HG02885 (cell line): ENCODE data around the gene PRR15L.
"Not testable (repeated sequence)": the region's sequence is repeated elsewhere in the genome, so short reads cannot be mapped to it uniquely, and the experiment has no call there.

Experiments
- ATAC-seq: cut with Tn5 transposase; IDR thresholded peaks from one replicate; pipeline ENCODE4 v1.9.1; 2021; ENCODE audit warnings: mild to moderate bottlenecking; ENCODE audit not compliant: unreplicated experiment, poor library complexity

Gene PRR15L

DNA sequence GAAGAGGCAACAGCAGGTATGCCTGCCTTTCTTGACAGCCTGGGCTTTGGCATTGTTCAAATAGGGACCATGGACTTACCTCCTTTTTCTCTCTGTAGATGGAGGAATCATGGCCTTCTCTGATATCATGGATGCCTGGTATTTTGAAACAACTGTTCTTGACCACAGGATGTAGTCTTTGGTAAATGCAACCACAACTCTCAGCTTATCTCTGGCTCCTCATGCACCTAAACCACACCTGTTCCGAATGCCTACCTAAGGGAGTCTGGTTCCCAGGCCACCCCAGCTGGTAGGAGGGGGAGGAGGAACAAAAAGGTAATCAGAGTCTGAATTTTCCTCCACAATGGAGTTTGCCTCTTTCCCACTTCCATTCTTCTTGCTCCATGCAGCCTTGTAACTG is 32.0 kb upstream of the PRR15L start:
- no peak for ATAC-seq

DNA sequence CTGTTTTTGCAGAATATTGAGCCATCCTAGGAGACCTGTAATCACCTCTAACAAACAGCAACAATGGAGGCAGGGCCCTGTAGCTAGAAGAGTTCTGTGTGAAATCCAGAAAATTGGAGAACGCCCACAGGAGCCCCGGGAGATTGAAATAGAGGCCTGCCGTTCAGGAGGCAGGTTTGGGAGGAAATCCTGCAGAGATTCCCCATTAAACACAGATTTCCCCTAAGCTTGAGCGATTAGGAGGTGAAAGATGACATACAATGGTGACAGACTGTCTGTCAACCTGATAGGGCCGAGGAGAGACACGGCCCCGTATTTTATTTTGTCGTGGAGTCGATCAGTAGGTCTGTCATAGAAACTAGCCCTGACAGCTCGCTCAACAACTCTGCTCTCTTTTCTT is 31.5 kb upstream of the PRR15L start:
- no peak for ATAC-seq

DNA sequence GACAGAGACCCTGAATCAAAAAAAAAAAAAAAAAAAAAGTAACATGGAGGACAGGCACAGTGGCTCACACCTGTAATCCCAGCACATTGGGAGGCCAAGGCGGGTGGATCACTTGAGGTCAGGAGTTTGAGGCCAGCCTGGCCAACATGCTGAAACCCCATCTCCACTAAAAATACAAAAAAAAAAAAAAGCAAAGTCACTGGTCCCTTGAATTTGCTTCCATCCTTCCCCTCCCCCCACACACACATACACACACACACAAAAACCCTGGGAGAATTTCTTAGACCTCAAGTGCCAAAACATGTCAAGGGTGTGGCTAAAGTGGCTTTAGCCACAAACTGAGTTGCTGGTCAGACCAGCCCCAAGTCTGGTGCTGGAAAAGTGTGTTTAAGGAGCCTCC is 30.8 kb upstream of the PRR15L start:
- ATAC-seq = not testable (repeated sequence)

DNA sequence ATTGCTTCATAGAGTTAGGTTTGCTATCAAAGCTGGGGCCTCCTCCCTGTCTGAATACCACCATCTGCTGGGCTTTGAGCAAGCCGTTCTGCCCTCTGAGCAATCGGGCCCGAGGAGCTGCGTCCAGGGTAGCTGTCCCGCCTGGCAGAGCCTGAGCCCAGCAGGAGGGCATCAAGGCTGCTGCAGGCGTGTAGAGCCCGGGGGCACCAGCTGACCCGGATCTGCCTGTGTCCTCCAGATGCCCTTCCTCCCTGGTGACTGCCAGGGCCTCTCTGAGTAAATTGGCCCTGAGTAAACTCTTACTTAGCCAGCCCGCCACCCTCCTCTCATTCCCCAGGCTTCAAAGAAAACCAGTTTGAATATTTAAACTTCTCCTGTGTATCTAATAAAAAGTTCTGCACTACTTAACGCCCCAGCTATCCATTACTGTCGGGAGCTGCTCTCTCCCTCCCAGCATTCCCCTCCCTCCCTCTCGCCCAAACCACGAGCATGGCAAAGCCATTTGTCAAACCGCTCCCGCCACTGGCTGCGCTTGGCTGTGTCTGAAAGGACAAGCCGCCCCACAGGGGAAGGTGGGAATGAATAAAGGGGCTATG is 29.7 kb upstream of the PRR15L start:
- no peak for ATAC-seq

DNA sequence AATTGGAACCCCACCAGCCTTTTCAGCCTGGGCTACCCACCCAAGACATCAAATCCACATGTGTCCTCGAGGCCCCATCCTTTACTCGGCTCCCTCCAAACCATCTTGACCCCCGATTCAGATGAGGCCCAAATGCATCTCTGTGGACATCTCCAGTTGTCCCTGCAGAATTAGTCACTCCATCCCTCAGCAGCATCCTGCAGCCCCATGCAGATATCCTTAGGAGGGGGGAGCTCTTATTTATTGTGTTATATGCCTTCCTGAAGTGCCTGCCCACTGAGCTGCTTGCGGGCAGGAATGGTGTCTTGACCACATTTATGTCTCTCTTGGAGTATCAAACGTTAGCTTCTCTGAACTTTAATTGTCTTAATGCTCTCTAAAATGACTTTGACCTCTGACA is 28.8 kb upstream of the PRR15L start:
- ATAC-seq = no peak

DNA sequence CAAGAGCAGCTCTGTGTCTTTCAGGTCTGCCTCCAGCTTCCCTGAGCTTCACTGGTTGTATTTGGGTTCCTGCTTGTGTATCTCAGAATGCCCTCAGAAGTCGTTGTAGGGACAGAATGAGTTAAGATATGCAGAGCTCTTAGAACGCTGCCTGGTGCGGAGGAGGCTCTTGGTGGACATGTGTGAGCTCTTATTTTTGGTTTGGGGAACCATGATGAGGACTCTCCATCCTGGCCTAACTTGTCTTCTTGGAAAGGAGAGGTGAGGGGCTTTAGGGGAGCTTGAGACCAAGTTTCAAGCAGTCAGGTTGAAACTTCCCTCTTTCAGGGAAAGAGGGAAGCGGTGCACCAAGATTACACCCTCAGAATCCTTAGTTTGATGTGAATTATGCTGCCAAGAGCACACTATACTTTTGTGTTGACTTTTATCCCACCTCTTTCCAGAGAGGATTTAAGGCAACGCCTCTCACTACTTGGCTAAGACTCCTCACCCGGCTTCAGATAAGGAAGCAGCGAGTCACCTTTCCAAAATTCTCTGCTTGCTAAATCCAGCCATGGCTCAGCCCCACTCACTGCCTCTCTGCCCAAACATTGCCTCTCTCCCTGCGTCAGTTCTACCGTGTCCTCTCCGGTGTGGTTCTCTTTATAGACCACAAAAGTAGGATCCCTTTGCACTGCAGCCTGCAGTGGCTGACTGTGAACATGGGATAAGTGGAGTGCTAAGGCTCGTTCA is 26.0 kb upstream of the PRR15L start:
- no peak for ATAC-seq

DNA sequence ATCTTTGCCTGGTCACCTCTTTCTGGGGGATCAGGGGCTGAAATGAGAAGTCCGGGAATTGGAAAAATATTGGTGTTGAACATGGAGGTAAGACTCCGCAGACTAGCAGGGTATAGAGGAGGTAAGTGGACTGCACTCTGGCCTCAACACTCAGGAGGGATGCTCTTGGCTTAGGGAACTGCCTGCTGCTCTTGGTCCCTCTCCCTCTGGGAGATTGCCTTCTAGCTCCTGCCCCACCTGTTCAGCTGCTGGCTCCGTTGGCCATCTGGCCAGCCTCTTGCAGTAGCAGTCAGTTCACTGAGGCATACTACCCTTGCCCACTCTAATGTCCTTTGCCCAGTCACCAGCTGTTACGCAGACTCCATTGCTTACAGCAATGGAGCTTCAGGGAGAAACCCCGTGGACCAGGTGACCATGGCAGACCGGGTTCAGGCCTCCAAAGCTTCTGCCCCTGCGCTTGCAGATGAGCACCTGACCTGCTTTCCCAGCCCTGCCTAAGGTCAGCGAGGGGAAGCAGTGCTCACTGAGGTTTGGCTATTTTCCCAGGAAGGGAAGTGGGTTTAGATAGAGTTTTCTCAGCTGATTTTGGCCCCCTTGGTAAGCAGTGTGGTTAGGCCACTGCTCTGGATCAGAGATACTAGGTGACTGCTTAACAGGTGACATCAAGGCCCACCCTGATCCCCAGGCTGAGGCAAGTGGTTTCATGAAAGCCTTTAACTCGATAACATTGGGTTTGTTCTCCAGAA is 25.1 kb upstream of the PRR15L start:
- ATAC-seq = no peak

DNA sequence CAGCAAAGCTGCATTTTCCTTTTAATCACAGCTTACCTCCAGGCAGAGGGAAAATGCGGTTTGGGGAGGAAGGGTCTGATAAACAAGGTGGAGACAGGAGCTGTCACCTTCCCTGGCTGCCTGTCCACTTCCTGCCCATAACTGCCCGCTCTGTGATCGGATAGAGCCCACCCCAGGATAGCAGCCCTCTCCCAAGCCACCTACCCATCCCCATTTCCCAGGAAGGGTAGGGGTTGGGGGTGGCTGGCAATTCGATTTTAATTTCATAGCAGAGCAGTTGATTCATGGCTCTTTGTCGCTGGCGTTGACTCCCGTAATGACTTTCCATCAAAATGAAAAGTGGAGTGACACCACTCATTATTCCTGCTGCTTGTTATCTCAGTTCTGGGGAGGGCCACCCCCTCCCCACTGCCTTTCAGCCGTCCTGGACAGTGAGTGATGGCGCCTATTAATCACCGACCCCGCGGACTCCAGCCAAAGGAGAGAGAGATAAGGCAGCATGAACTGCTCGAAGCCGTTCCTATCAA is 24.5 kb upstream of the PRR15L start:
- no peak for ATAC-seq

DNA sequence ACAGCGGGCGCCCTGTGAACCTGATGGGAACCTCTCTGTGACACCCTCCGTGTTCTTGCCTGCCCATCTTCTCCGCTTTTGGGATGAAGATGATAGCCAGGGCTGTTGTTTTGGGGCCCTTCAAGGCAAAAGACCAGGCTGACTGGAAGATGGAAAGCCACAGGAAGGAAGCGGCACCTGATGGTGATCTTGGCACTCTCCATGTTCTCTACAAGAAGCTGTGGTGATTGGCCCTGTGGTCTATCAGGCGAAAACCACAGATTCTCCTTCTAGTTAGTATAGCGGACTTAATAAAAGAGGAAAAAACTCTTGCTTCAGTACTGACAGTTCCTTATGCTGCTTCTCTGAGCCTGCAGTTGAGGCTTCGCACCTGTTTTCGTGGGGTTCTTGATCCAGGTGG is 23.8 kb upstream of the PRR15L start:
- ATAC-seq = no peak

DNA sequence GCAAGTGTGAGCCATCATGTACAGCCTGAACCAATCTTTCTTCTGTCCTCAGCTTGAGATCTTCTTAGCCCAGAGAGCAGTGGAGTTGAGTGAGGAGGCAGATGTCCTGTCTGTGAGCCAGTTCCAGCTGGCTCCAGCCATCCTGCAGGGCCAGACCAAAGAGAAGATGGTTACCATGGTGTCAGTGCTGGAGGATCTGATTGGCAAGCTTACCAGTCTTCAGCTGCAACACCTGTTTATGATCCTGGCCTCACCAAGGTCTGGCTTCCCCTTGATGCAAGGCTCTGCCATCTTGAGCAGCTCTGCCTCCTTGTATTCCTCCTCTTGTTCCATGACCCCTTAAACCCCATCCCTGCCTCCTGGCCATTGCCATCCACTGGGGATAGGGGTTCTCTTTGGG is 22.9 kb upstream of the PRR15L start:
- no peak for ATAC-seq

DNA sequence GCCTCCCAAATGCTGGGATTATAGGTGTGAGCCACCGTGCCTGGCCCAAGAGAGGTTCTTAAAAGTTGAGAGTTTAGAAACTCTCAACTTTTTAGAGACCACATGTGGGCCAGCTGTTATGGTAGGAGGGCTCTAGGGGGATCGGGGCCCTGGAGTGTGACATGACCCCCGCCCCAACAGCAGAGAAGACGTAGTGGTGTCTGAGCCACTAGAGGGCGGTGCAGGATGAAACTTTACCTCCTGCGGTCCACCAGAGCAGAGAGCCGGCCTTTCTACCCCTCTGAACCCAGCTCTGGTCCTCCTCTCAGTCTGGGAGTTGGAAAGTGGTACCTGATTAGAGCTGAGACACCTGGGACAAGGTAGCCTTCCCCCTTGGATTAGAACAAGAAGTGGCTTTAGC is 20.6 kb upstream of the PRR15L start:
- no peak for ATAC-seq

DNA sequence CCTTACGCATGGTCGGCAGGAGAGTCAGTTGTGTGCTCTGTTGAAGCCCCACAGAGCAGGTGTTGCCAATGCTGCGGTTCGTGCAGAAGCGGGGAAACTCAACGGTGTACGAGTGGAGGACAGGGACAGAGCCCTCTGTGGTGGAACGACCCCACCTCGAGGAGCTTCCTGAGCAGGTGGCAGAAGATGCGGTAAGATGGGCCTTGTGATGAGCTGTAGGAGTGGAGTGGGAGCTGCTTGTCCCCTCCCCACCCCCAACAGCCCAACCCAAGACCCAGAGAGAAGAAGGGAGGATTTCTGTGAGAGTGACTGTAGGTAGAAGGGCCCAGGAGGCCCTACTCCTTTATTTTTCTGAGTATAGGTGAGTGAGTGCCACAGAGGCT is 18.1 kb upstream of the PRR15L start:
- ATAC-seq = no peak

DNA sequence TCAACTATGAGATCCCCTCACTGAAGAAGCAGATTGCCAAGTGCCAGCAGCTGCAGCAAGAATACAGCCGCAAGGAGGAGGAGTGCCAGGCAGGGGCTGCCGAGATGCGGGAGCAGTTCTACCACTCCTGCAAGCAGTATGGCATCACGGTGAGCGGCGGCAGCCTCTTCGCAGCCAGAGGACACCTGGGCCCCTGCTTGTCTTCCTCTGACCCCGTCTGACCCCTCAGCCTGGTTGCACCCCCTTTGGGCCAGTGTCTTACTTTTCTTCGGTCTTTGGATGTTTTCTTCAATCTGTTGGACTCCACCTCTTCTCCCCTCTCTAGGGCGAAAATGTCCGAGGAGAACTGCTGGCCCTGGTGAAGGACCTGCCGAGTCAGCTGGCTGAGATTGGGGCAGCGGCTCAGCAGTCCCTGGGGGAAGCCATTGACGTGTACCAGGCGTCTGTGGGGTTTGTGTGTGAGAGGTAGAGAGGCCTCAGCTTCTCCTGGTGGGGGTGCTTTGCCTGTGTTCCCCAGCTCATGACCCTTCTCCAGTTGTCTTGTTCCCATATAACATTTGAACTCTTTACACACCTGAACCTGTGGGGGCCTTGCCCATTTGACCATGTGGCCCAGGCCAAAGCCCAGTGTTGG is 17.6 kb upstream of the PRR15L start:
- no peak for ATAC-seq

DNA sequence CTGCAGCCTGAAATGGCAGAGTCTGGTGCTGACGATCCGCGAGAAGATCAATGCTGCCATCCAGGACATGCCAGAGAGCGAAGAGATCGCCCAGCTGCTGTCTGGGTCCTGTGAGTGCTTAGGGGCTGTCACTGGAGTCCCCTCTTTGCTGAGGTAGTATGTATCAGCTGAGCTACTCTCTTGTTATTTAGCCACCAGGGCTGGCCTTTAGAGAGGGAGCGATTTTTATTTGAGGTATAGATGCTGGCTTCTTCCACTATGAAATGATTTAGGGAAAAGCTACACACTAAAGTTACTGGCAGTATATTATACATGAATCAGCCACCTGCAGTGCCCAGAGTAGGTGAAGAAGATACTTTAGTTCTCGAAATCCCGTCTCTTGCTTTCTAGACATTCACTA is 15.9 kb upstream of the PRR15L start:
- no peak for ATAC-seq

DNA sequence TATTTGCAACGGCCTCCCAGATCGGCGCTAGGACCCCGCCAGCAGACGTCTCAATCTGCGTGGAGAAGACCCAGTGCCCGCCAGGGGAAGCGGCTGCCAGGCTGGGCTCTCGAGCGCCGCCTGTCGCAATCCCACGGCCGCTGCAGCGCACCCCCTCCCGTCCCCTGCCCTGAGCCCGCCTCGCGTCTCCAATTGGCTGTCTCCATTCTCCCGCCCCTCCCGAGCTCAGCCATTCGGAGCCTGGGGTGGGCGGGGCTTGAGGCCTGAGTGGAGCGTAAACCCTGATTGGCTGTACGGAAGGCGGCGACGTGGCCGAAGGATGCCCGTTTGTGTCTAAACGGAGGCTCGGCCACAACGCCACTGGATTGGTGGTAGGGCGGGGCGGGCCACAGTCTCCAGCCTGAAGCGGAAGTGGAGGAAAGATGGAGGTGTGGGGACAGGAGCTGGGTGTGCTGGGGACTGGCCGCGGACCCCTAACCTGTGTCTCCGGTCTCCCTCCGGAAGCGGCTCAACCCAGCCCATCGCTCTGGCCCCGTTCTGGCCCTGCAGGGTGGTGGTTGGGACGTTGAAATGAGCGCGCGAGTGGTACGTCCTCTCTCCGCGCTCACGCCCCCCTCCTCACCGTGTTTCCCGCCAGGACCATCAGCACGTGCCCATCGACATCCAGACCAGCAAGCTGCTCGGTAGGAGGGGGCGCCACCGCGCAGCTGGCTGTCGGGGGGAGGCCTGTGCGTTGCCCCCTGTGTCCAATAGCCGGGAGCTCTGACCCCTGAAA is 13.2 kb upstream of the PRR15L start, which contains the start of gene CDK5RAP3:
TSS of gene CDK5RAP3 (plus strand) at position 389 of the 775 bp plus-strand sequence. CDS start at position 423, 34 bp downstream.
- ATAC-seq = peak; percentile 98

DNA sequence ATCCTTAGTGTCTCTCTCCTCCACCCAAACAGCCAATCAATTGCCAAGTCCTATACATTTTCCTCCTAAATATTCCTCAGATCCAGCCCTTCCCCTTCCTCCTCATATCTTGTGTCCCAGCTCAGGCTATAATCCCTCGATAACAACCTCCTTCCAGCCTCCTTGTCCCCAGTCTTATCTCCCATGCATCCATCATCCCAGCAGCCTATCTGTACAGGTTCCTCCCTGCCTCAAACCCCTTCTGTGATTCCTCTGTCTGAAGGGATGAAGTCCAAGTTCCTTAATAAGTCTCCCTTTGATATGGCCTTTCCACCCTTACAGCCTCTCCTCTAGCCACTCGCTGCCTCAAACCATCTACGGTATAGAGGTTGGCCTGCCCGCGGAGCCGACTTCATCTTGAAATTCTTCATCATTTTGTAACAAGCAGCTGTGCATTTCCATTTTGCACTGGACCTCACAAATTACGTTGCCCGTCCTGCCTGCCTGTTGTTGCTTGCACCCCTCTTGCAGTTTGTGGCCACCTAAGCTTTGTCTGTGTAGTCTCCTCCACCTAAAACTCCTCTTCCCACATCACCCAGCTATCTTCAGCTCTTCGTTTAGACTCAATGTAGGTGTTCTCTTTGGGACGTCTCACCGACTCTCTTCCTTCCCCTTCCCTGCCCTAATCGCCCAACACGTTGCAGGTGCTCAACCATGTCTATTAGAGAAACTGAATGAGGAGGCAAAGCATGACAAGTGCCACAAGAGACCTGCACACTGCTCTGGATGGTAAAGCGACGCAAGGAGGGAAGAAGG is 12.4 kb upstream of the PRR15L start:
- no peak for ATAC-seq

DNA sequence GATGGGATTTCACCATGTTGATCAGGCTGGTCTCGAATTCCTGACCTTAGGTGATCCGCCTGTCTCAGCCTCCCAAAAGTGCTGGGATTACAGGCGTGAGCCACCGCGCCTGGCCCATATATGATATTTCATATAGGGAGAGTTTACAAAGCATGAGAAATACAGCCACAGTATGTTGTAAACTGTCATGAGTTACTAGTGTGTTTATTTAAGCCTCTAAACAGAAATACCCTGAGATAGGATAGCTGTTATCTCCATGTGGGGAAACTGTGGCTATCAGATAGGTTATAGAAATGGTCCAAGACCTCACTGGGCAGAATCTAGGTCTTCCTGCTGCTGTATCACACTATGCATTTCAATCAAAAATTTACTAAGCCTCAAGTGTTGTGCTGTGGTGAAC is 11.2 kb upstream of the PRR15L start:
- no peak for ATAC-seq

DNA sequence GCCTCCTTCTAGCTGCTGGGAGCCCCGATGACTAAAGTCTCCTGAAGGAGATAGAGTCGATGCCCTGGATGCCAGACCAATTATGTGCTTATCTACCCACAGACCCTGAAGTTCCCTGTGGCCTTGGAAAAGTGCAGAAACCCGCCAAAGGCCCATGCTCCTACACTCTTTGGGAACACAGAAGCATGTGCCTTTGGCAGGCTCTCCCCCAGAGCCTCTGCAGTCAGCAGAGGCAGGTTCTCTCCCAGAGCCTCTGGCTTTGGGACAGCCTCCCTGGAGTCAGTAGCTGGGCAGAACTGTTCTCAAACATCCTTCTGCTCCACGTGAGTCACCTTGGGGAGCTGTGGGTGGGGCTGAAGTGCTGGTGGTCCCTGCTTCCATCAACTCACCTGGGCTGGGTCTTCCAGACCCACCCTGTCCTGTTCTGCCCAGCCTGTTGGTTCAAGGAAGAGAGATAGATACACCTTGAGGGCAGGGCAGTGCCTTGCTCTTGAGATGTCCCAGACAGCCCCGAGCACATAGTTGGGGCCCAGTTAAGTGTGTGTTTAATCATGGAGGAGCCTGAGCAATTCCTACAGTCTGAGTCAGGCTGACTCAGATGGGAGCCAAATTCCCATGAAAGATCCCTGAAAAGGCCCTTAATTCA is 10.0 kb upstream of the PRR15L start:
- ATAC-seq = no peak

DNA sequence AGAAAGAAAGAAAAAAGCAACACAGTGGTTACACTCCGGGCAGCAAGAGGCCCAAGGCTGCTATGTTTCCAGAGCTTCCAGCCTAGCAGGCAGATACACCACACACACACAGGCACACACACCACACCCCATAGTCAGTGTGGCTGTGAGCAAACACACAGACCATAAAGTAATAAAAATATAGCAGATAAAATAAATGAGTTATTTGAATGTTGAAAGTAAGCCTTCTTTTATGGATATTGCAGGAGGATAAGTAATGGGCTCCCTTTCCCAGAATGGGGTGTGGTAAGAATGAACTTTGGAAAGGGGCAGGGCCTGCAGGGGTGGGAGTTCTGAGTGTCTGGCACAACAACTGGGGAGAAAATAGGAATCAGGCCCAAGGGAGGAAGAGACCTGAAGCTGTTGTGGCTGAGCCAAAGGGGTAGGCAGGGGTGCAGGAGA is 8.4 kb upstream of the PRR15L start:
- no peak for ATAC-seq
